H1 (cell line): ENCODE measurements around the gene PRKCA.

ENCODE experiments used
- ATF2 ChIP-seq: IDR thresholded peaks from 2 replicates; pipeline ENCODE4 v1.6.1; 2012; ENCODE audit warnings: low read length, inconsistent platforms
- BCL11A ChIP-seq, 2 experiments: IDR thresholded peaks; one replicate each; pipeline ENCODE4 v1.6.1; 2011; ENCODE audit warnings: low read depth in 2 of 2, low read length in 2 of 2, mild to moderate bottlenecking in 2 of 2
- CREB1 ChIP-seq: IDR thresholded peaks from 2 replicates; pipeline ENCODE4 v1.6.1; 2012; ENCODE audit warnings: inconsistent platforms
- CTCF ChIP-seq, 3 experiments: IDR thresholded peaks; 1 replicate in 2 of 3; 2 replicates in 1 of 3; pipeline versions ENCODE4 v1.5.1 to v1.6.1; 2011; ENCODE audit warnings: low read length in 3 of 3, mild to moderate bottlenecking in 3 of 3, inconsistent platforms in 2 of 3, low read depth in 1 of 3, moderate library complexity in 1 of 3; ENCODE audit not compliant: insufficient read depth in 1 of 3; ENCODE audit errors: control extremely low read depth in 1 of 3
- EP300 ChIP-seq, 2 experiments: IDR thresholded peaks; 1 replicate in 1 of 2; 2 replicates in 1 of 2; pipeline ENCODE4 v1.6.1; 2011 to 2012; ENCODE audit warnings: low read depth in 2 of 2, low read length in 2 of 2, mild to moderate bottlenecking in 2 of 2, borderline replicate concordance in 1 of 2, inconsistent platforms in 1 of 2, moderate library complexity in 1 of 2
- EZH2 ChIP-seq: fragments of 200-600 bp; sonication (generic); IDR thresholded peaks from 2 replicates; pipeline ENCODE4 v1.7.1; 2012; ENCODE audit warnings: low read depth, mild to moderate bottlenecking, moderate library complexity, low read length, inconsistent platforms; ENCODE audit not compliant: severe bottlenecking
- GABPA ChIP-seq: IDR thresholded peaks from 2 replicates; pipeline ENCODE4 v1.6.1; 2011; ENCODE audit warnings: mild to moderate bottlenecking, low read length, moderate library complexity, borderline replicate concordance; ENCODE audit not compliant: insufficient read depth
- POLR2A ChIP-seq, 2 experiments: IDR thresholded peaks; 1 replicate in 1 of 2; 2 replicates in 1 of 2; pipeline ENCODE4 v1.6.1; 2011; ENCODE audit warnings: low read depth in 2 of 2, low read length in 2 of 2, mild to moderate bottlenecking in 2 of 2; ENCODE audit errors: control extremely low read depth in 1 of 2
- POLR2AphosphoS5 ChIP-seq: IDR thresholded peaks from 2 replicates; pipeline ENCODE4 v1.6.1; 2011; ENCODE audit warnings: low read depth, low read length
- SP1 ChIP-seq: IDR thresholded peaks from 2 replicates; pipeline ENCODE4 v1.6.1; 2011; ENCODE audit warnings: low read depth, low read length
- TAF1 ChIP-seq: IDR thresholded peaks from 2 replicates; pipeline ENCODE4 v1.6.1; 2011; ENCODE audit warnings: mild to moderate bottlenecking, low read depth, low read length
- YY1 ChIP-seq: IDR thresholded peaks from 2 replicates; pipeline ENCODE4 v1.6.1; 2011; ENCODE audit warnings: low read depth, mild to moderate bottlenecking, low read length

- TF ChIP-seq EZH2 (no peak), CTCF (IDR thresholded peaks at IDR 0.05; ENCODE audit: control extremely low read depth in 1 of 3, insufficient read depth in 1 of 3, low read depth in 1 of 3, low read length in 3 of 3) (no peak), POLR2A (IDR thresholded peaks at IDR 0.05; ENCODE audit: control extremely low read depth in 1 of 2, low read depth in 2 of 2, low read length in 2 of 2) (no peak), SP1 (no peak), TAF1 (no peak), BCL11A (IDR thresholded peaks at IDR 0.05; ENCODE audit: low read depth in 2 of 2, low read length in 2 of 2) (no peak), POLR2AphosphoS5 (no peak), YY1 (no peak), CREB1 (no peak), EP300 (IDR thresholded peaks at IDR 0.05; ENCODE audit: borderline replicate concordance in 1 of 2, low read depth in 2 of 2, low read length in 2 of 2) (no peak), GABPA (no peak), ATF2 (no peak)
These were observed 333.1 kb downstream of the PRKCA start for GRCh38 chr17:66635386-66636045.
